C4-2B (cell line): ENCODE measurements around the gene MRPS7.

Experiments
- H3K27ac ChIP-seq: fragments of 450-650 bp; 2 replicates; pipeline ENCODE4 v1.5.1; 2017
- CTCF ChIP-seq: fragments of 450-650 bp; conservative IDR thresholded peaks from 2 replicates; pipeline ENCODE4 v1.5.1; 2017; ENCODE audit warnings: mild to moderate bottlenecking
- ZFX ChIP-seq: fragments of 450-650 bp; IDR thresholded peaks from 2 replicates; pipeline ENCODE4 v1.6.1; 2017

MRPS7 gene

GRCh38 chr17:75239214-75239613, 22.5 kb upstream of the MRPS7 start:
- H3K27ac ChIP-seq, result no peak overlapping the region
- TF ChIP-seq ZFX, result no peak

DNA sequence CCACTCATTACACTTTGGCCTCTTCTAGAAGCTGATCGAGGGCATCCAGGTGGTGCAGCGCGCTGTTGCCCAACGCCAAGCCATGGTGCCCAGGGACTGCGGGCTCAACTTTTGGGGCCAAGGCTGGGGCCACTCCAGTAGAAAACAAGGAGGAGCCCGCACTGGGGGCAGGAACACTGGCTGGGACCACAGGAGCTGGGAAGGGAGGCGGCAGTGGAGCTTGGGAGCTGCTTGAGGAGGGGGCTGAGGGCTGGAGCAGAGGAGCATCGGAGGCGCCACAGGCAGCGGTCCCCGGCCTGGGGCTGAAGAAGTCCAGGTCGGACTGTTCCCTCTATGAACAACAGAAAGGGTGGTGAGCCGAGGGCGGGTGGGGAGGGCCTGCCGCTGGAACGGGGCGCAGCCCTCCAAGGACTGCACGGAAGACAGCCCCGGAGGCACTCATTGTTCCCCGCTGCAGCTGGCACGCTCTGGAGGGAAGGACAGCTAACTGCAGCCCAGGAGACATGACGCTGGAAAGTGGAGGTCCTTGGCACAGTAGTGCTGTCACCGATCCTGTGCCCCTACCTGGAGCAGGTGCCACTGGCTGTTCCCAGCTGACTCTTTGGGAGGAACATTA, 21.8 kb upstream of the MRPS7 start:
- no peak for TF ChIP-seq CTCF
- H3K27ac ChIP-seq, result no peak overlapping the region

DNA sequence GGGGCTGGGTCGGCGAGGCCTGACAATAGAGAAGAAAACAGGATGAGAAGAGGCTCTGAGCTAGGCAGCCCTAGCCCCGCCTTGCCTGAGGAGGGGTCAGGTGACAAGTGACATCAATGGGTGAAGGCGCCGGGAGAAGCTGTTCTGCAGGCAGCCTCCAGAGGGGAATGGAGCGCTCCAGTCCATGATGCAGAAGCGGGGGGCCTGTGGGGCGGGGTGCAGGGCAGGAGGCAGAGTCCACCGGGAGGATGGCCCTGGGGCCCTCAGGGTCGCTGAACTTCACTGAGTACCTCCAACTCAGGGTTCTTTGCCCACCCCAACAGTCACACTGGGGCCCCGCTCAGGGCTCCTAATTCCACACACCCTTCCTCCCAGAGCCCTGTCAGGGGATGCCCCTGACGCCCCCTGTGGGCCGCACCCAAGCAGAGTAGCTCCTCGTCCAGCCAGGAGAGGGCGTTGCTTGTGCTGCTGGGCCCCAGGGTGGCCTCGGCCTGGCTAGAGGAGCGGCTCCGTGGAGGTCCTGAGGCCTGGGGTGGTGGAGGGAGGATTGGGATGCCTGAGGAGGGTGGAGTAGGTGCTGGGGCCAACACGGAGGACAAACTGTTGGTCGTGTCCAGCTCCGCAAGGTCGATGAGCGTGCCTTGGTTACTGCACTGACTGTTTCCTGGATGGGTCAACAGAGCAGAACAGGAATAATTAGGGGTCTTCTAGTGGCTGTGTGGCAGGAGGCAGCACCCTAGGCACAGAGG, 21.1 kb upstream of the MRPS7 start:
- TF ChIP-seq CTCF (peak; percentile 70), ZFX (no peak)
- no peak overlapping the region for H3K27ac ChIP-seq

DNA sequence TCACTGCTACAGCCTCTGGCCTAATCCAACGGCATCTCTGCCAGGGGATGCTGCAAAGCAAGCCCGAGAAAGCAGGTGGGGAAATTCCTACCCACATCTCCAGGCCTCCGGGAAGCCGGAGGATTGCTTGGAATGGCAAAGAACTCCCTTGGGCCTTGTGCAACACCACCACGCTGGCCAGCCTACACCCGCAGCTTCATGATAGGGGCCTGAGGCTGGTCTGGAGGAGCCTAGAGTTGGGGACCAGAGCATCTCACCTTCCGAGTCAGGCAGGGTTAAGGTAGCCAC, 20.6 kb upstream of the MRPS7 start:
- H3K27ac ChIP-seq, result no peak overlapping the region
- TF ChIP-seq CTCF, result no peak
- no peak for TF ChIP-seq ZFX

GRCh38 chr17:75241502-75241901, 20.2 kb upstream of the MRPS7 start:
- no peak for TF ChIP-seq CTCF
- TF ChIP-seq ZFX, result no peak
- H3K27ac ChIP-seq, result no peak overlapping the region

- H3K27ac ChIP-seq, result no peak overlapping the region
- TF ChIP-seq ZFX, result no peak
- TF ChIP-seq CTCF, result no peak
These were observed 19.7 kb upstream of the MRPS7 start for GRCh38 chr17:75241996-75242460.

DNA sequence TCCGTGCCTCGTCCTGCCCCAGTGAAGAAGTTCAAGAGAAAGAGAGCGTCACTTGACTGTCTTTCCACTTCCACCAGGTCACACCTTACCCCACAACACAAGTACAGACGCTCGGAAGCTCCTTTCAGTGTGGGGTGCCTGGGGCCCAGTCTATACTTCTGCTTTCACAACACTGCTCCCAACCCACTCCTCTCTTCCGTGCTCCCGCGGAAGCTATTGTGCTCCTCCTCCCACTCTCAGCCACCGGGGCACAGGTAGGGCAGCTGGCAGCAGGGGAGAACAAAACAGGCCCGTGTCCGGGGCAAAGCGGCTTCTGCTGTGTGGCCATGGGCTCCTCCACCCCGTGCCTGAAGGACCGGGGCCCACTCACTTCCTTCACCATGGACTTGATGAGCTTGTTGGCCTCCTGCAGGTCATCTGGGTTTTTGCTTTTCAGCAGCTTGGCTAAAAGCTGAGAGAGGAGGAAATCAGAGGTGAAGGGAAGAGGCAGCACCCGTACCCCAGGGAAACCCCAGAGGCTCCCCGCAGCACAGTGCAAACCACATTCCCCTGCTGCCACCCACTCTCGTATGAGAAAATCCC, 19.1 kb upstream of the MRPS7 start:
- no peak overlapping the region for H3K27ac ChIP-seq
- TF ChIP-seq CTCF (no peak), ZFX (no peak)
